Breast epithelium (tissue), 3 donors: Measurements from ENCODE around the gene SP100.

Experiments used
- POLR2A ChIP-seq: fragments of 450-650 bp; IDR thresholded peaks from one replicate; pipeline ENCODE4 v1.6.1; 2016; ENCODE audit warnings: antibody characterized with exemption, mild to moderate bottlenecking, moderate library complexity
- POLR2AphosphoS5 ChIP-seq, 3 donors: sonication (generic); formaldehyde crosslinking; IDR thresholded peaks; one replicate each; pipeline ENCODE4 v1.6.1; 2017; ENCODE audit warnings: antibody characterized with exemption in 3 of 3

DNA sequence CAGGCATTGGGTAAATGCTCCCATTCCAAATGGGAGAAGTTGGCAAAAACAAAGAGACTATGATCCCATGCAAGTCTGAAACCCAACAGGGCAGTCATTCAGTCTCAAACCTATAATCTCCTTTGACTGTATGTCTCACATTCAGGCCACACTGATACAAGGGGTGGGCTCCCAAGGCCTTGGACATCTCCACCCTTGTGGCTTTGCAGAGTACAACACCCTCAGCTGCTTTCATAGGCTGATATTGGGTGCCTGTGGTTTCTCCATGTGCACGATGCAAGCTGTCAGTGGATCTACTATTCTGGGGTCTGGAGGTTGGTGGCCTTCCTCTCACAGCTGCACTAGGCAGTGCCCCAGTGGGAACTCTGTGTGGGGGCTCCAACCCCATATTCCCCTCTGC is 155.0 kb downstream of the SP100 start:
- TF ChIP-seq POLR2A (no peak), POLR2AphosphoS5 (IDR thresholded peaks at IDR 0.05) (no peak)
